ENCODE data around the gene SRMS. TPM values are rescaled to one million over a fixed set of nuclear protein-coding genes. Genes with fewer than 3 reads are reported as not detected.

SRMS gene
- total RNA-seq, 1 donor from 2014 or later: not detected

- no peak overlapping the region for H3K4me3 ChIP-seq
- H3K36me3 ChIP-seq: no peaks in the 10 kb centered on the region
- DNase-seq: no peak
- H3K9me3 ChIP-seq: no peaks in the 10 kb centered on the region
- peaks cover 14% of the 10 kb centered on the region for H3K4me1 ChIP-seq
- intact Hi-C loops (cut with DNase I): no loop called here
- no peak for TF ChIP-seq CTCF (IDR thresholded peaks at IDR 0.05)
- peak in 1 of 2 donors; percentile 4 for ATAC-seq
- H3K27me3 ChIP-seq (ENCODE audit: low read depth): peaks cover 4% of the 10 kb centered on the region
- no peak overlapping the region for H3K27ac ChIP-seq
Measured at GRCh38 chr20:63529861-63530787, 17.4 kb downstream of the SRMS start.

- no peaks in the 10 kb centered on the region for H3K9me3 ChIP-seq
- DNase-seq (no peak), ATAC-seq (peak in 1 of 2 donors; percentile 2)
- peaks cover 8% of the 10 kb centered on the region for H3K4me1 ChIP-seq
- H3K27ac ChIP-seq: no peak overlapping the region
- no peak for TF ChIP-seq CTCF (IDR thresholded peaks at IDR 0.05)
- intact Hi-C loops (cut with DNase I): no loop called here
- H3K36me3 ChIP-seq: no peaks in the 10 kb centered on the region
- no peaks in the 10 kb centered on the region for H3K27me3 ChIP-seq (ENCODE audit: low read depth)
- H3K4me3 ChIP-seq: no peak overlapping the region
Measured at GRCh38 chr20:63529180-63529860, 18.2 kb downstream of the SRMS start.

- no peak overlapping the region for H3K4me3 ChIP-seq
- no peak overlapping the region for H3K27ac ChIP-seq
- intact Hi-C loops (cut with DNase I): no loop called here
- no peaks in the 10 kb centered on the region for H3K27me3 ChIP-seq (ENCODE audit: low read depth)
- DNase-seq (no peak), ATAC-seq (no peak)
- peaks cover 10% of the 10 kb centered on the region for H3K4me1 ChIP-seq
- peaks cover 16% of the 10 kb centered on the region for H3K36me3 ChIP-seq
- TF ChIP-seq CTCF (IDR thresholded peaks at IDR 0.05): no peak
- no peaks in the 10 kb centered on the region for H3K9me3 ChIP-seq
Measured at GRCh38 chr20:63527184-63527583, 20.4 kb downstream of the SRMS start.

GRCh38 chr20:63525971-63526370 is 21.6 kb downstream of the SRMS start:
- Histone ChIP-seq H3K9me3 (no peaks in the 10 kb centered on the region), H3K4me1 (peaks cover 21% of the 10 kb centered on the region), H3K27ac (no peak overlapping the region), H3K36me3 (peaks cover 19% of the 10 kb centered on the region), H3K4me3 (no peak overlapping the region), H3K27me3 (ENCODE audit: low read depth) (no peaks in the 10 kb centered on the region)
- no peak for ATAC-seq
- intact Hi-C loops (cut with DNase I): no loop called here
- no peak for TF ChIP-seq CTCF (IDR thresholded peaks at IDR 0.05)
- DNase-seq: no peak

- no peaks in the 10 kb centered on the region for H3K27me3 ChIP-seq (ENCODE audit: low read depth)
- no peak for TF ChIP-seq CTCF (IDR thresholded peaks at IDR 0.05)
- no peak overlapping the region for H3K4me3 ChIP-seq
- DNase-seq (no peak), ATAC-seq (no peak)
- intact Hi-C loops (cut with DNase I): no loop called here
- H3K4me1 ChIP-seq: peaks cover 21% of the 10 kb centered on the region
- H3K36me3 ChIP-seq: peaks cover 19% of the 10 kb centered on the region
- H3K9me3 ChIP-seq: no peaks in the 10 kb centered on the region
- H3K27ac ChIP-seq: no peak overlapping the region
Measured at GRCh38 chr20:63525185-63525584, 22.4 kb downstream of the SRMS start.
